ENCODE measurements around the gene CILP.

DNA sequence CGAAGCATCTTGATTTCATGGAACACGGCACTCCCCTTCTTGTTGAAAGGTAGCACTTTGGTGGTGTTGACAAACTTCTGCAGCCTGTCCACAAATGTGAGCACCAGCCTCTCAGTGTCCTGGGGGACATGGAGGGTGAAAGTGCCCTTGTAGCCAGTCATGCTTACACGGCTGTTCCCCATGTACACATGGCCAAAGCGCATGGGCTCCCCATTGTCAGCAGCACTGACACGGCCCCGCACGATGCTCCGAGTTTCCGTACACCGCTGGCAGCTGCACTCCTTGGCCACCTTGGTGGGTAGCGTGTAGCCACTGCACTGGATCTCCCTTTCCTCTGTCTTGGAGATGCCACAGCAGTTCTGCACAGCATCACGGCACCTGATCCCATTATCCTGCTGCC lies 12.7 kb downstream of the CILP start:
- TF ChIP-seq, protein P1, sequence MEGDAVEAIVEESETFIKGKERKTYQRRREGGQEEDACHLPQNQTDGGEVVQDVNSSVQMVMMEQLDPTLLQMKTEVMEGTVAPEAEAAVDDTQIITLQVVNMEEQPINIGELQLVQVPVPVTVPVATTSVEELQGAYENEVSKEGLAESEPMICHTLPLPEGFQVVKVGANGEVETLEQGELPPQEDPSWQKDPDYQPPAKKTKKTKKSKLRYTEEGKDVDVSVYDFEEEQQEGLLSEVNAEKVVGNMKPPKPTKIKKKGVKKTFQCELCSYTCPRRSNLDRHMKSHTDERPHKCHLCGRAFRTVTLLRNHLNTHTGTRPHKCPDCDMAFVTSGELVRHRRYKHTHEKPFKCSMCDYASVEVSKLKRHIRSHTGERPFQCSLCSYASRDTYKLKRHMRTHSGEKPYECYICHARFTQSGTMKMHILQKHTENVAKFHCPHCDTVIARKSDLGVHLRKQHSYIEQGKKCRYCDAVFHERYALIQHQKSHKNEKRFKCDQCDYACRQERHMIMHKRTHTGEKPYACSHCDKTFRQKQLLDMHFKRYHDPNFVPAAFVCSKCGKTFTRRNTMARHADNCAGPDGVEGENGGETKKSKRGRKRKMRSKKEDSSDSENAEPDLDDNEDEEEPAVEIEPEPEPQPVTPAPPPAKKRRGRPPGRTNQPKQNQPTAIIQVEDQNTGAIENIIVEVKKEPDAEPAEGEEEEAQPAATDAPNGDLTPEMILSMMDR (IDR thresholded peaks at IDR 0.05), result no peak
- TF ChIP-seq POLR2AphosphoS5 (IDR thresholded peaks at IDR 0.05; ENCODE audit: insufficient read depth in 1 of 2, low read depth in 1 of 2), result no peak

All from vagina (tissue), 2 donors.